A673 (cell line): ENCODE data around the gene GPR89B.
"Not testable (repeated sequence)": the region's sequence is repeated elsewhere in the genome, so short reads cannot be mapped to it uniquely, and the experiment has no call there.

Experiments used
- CTCF ChIP-seq: fragments of 300-800, 200-600 bp; sonication (generic); conservative IDR thresholded peaks from 2 replicates; pipeline ENCODE4 v1.5.1; 2017; ENCODE audit warnings: low read depth, mild to moderate bottlenecking, antibody characterized with exemption, low read length, moderate library complexity, mixed read lengths
- EZH2 ChIP-seq: fragments of 200-600 bp; sonication (generic); IDR thresholded peaks from 2 replicates; pipeline ENCODE4 v1.6.1; 2017; ENCODE audit warnings: borderline replicate concordance, low read depth, mild to moderate bottlenecking, mixed read lengths, antibody characterized with exemption, low read length; ENCODE audit not compliant: poor library complexity, severe bottlenecking

DNA sequence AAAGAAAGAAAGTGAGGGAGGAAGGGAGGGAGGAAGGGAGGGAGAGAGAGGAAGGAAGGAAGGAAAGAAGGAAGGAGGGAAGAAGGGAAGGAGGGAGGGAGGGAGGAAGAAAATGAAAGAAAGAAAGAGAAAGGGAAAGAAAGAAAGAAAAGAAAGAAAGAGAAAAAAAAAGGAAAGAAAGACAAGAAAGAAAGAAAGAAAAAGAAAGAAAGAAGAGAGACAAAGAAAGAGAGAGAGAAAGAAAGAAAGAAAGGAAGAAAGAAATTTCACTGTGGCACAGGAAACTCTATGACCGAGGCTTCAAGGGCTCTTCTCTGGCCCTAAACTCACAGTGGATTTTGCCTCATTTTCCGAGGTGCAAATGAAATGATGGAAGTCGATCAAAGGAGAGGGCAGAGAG, 104.0 kb downstream of the GPR89B start:
- not testable (repeated sequence) for TF ChIP-seq CTCF, EZH2
